Stimulated activated CD4-positive, alpha-beta T cell treated with anti-CD3 and anti-CD28 coated beads, Interleukin-12 subunit alpha, Interleukin-12 subunit beta, amount 100 ng/mL, for 4 hours (primary cell): ENCODE results near the gene REC114.
"Not testable (repeated sequence)": the region's sequence is repeated elsewhere in the genome, so short reads cannot be mapped to it uniquely, and the experiment has no call there.

Experiments
- DNase-seq: peaks from one replicate; pipeline ENCODE4 v3.0.0-alpha.2; 2020

REC114 gene, protein sequence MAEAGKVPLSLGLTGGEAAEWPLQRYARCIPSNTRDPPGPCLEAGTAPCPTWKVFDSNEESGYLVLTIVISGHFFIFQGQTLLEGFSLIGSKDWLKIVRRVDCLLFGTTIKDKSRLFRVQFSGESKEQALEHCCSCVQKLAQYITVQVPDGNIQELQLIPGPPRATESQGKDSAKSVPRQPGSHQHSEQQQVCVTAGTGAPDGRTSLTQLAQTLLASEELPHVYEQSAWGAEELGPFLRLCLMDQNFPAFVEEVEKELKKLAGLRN

DNA sequence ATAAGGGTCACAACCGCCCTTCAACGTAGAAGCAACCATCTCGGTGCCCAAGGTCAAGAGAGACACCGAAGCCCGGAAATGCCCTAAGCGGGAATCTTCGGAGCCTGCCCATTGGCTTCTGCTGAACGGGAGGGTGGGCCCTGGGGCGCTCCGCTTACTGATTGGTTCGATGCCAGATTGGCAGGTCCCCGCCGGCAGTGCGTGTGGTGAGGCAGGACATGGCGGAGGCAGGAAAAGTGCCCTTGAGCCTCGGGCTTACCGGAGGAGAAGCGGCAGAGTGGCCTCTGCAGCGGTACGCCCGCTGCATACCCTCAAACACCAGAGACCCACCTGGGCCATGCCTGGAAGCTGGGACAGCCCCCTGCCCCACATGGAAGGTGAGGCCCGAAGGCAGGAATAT is at the start of gene REC114:
REC114 (plus strand) TSS at position 197 of the 400 bp plus-strand sequence; CDS start at position 219, 22 bp downstream.
- DNase-seq: no peak

DNA sequence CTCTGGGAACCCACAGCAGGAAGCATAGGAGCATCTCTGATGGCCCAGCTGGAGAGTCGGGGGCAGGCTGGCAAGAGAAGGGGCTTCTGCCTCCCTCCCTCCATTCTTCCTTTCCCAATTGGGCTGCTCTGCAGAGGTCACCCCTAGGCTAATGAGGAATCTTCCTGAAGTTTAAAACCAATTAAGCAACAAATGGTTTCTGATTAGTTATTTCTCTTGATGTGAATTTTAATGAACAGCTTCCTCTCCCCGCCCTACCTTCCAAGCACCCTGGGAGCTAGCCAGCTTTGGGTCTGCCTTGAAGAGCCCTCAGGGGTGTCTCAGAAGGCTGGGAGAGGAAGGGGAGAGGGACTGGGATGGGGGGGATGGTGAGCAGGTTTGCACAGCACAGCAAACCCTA is 49.6 kb upstream of the REC114 start:
- DNase-seq: no peak

DNA sequence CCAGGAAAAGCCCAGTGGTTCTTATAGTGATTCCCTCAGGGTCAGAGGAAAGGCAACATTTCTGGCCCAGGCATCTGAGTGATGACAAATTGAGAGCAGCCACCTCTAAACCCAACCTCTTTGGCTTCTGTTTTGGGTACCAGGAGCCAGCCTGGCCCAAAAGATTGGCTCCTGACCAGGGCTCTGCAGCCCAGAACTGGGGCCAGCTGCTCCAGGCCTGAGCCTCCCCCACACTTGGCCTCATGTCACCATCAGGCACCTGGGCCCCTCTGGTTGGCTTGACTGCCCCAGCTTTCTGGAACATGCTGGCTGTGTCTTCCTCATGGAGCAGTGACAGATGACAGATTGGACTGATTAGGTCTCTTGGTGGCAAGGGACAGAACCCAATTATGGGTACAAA is 48.2 kb upstream of the REC114 start:
- no peak for DNase-seq

DNA sequence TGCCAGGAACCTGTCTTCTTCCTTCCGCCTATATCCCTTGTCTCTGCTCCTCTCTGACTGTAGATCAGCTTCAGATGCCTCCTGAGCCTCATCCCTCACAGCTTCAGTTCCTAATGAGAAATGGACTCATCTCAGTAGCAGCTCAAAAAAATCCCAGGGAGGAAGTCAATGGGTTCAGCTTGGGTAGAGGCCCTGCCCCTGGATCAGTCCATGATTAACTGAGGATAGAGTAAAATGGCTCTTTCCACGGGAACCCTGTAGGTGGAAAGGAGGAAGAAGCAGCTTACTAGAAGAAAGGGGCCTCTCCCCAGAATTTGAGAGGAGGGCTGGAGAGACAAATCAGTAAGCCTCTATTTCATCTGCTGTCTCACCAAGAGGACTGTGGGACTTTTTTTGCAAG is 47.3 kb upstream of the REC114 start:
- no peak for DNase-seq

DNA sequence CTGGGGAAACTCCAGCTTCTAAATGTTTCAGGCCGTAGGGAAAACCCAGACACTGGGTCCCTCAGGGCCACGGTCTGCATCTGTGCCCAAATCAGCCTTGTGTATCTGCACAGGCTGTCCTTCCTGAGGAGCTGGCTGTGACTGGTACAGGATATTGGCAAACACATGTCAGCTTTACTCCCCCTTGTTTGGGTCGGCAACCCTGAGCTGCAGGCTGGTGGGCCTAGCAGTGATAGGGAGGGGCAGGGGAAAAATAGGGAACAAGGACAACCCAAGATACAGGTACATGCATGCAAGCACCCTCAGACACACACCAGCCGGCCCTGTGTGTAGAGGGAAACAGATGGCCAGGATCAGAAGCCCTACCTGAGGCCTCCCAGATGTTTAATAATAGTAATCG is 45.5 kb upstream of the REC114 start:
- no peak for DNase-seq

DNA sequence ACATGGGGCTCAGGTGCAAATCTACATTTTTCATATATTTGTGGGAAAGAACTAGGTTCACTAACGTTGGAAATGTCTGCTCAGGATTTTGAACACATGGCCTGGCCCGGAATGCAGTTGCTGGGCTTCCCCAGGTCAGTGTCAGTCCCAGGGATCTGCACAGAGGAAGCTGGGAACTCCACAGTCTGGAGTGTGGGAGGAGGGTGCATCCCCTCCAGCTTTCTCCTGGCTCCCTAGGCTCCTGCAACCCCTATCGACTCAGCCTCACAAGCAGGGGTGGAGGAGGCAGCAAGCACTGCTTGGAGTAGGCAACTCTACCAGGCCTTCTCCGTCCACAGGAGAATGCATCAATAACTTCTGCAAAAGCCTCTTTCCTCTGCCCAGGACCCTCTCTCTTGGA is 44.1 kb upstream of the REC114 start:
- DNase-seq: no peak

DNA sequence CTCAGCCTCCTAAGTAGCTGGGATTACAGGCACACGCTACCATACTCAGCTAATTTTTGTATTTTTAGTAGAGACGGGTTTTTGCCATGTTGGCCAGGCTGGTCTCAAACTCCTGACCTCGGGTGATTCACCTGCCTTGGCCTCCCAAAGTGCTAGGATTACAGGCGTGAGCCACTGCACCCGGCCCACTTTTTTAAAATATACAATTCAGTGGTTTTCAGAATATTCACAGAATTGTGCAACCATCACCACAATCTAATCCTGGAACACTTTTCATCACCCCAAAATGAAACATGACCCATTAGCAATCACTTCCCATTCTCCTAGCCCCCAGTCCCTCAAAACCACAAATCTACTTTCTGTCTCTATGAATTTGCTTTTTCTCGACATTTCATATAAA is 42.7 kb upstream of the REC114 start:
- DNase-seq: not testable (repeated sequence)

DNA sequence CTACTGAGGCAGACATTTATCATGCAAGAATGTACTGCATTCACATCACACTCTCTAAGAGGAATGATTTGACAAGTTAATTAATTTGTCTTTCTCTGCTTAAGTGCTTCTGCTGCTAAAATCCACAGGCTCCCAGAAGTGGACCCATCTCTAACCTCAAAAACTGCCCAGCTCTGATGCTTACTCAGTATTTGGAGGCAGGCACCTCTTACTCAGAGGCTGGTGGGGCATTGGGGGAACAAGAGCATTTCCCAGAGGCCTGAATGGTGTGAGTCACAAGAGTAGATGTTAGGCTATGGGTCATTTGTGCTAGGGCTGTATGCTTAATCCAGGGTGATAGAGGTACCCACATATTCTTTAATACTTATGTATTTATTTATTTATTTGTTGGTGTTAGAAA is 39.8 kb upstream of the REC114 start:
- no peak for DNase-seq

DNA sequence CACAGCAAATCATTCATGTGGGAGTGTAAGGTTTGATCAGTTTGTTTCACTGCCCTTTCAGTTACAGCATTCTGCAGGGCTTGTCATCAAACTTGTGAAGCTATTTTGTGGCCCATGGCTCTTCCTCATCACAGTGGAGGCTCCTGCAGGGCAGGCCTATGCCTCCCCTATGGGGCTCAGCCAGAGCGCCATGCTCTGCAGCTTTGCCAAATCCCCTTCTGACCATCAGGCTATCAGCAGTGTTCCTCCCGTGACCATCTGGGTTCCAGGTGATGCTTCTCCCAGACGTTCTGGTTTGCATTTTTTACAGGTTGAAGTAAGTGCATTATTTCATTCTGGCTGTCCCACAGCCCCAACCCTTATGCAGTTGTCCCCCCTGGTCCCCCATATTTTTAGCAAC is 28.1 kb upstream of the REC114 start:
- no peak for DNase-seq

DNA sequence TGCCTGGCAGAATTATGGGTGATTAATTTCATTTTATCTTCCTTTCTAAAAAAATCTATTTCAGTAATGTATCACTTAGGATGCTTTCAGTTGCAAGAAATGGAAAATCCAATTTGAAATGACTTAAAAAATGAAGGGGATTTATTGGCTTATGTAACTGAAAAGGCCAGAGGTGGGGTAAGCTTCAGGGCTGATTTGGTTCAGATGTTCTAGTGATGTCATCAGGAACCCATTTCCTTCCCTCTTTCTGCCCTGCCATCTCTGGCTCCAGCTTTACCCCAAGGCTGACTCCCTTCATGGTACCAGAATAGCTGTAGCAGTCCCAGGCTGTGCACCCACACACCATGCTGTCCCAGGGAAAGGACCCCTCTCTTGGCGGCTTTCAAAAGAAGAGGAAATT is 18.5 kb upstream of the REC114 start:
- DNase-seq: no peak

DNA sequence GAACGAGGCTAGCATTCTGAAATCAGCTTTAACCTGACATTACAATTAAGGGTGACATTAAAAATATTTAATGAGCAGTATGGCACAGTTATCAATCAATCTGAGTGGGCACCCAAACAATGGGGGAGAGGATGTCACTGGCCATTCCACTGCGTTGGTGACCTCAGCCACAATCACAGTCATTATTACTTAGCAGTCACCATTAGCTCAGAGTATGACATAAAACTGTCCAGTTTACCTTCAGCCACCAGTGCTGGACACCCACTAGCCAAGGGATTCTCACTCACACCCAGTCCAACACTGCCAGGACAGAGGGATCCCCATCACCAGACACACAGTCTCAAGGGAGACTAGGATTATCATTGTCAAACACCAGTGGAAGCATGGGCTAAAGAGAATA is 17.5 kb upstream of the REC114 start:
- DNase-seq: no peak

DNA sequence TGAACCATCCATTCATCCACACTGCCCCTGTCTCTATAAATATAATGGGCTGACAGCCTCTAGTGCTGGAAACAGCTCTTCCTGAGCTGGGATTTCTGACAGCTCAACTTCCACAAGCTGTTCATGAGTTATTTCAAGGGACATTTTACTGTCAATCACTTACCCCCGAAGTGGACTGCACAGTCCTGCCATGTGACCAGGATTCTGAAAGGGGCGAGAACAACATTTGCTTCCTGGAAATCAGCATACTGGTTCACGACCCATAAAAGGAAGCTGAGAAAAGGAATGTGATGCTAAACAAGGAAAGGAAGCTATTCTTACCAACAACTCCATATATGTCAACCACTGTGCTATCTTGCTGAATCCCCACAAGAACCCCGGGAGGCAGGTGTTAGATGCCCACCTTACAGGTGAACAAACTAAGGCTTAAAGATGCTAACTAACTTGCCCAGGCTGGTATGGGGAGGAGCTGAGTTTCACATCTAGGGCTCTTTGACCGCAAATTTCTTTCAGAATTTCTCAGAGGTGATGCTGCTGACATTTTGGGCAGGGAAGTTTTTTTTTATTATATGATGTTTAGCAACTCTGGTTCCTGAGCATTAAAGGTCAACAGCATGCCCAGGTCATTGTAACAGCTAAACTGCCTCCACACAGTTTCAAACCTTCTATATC is 16.5 kb upstream of the REC114 start:
- DNase-seq: no peak

DNA sequence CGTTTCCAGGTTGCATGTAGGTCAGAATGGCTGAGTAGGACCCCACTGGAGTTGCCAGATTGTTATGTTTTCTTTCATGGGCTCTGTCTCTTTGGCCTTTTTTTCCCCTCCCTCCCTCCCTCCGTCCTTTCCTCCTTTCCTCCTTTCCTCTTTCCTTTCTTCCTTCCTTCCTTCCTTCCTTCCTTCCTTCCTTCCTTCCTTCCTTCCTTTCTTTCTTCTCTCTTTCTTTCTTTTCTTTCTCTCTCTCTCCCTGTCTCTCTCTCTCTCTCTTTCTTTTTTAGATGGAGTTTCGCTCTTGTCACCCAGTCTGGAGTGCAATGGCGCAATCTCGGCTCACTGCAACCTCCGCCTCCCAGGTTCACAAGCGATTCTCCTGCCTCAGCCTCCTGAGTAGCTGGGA is 11.6 kb upstream of the REC114 start:
- DNase-seq: not testable (repeated sequence)

DNA sequence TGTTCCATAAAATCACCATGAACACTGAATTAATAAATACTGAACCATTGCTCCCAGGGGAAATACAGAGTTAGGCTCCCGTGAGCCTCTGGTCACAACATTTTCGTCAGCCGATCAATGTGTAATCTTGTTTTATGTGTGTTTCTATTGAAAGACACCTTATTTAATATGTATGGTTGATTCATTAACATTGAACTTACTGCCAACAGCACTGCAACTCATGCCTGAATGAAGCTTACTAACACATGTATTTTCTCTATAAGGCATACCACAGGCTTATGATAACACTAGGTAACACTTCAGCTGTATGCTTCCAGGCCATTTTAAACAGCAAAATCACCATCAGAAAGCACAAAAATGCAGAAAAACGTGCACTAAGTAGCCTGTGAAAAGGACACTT is 9.1 kb upstream of the REC114 start:
- DNase-seq: no peak

DNA sequence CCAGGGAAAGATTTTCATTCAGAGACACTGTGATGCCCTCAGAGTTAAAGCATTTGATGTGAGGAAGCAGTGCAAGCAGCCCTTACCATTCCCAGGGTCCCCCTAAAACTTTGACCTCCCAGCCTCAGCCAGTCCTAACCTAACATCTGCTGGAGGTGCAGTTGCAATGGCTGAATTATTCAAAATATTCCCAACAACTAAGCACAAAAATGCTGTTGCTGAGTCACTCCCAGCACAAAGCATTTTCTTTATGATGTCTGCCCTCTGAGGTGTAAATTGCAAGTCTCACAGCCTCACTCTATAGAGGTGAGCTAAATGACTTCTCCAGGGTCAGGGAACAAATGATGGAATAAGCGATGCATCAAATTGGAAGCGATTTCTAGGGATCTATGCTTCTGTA is 6.4 kb upstream of the REC114 start:
- DNase-seq: no peak

DNA sequence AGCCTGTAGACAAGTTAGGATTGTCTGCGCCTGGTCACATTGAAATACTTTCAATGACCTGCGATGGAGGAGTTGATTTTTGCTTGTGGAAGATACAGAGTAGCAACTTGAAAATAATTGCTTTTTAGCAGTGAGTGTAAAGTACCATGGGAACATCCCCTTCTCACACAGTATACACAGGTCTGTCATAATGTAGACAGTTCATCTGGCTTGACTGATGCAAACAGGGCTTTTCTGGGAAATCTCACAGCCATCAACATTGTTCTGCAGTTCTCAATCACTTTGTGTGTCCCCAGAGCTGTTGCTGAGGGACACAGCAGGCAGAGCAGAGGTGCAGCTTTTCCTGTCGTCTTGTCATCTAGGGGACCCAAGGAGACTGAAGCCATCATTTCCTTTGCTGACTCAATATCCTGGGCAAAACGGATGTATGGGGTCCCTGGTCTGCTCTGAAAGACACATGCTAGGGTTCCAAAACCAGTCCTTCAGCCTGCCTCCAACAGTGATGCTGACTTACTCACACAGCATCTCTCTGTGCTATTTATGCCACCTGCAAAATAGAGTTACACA is 5.3 kb upstream of the REC114 start:
- no peak for DNase-seq

DNA sequence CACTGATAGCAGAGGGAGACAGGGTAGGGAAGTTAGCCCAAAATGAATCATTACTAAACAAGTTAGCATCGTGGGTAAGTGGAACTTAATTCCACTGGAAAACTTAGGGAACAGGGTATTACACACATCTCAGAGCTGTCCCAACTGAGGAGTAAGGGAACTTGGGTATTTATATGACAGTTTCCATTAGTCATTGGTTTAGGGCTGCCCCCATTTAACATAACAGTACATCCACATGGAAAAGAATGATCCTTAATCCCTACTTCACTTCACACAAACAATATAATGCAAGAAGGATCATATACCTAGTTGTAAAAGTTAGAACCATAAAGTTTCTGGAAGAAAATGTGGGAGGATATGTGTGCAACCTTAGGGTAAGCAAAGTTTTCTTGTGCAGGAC is 4.3 kb upstream of the REC114 start:
- no peak for DNase-seq

DNA sequence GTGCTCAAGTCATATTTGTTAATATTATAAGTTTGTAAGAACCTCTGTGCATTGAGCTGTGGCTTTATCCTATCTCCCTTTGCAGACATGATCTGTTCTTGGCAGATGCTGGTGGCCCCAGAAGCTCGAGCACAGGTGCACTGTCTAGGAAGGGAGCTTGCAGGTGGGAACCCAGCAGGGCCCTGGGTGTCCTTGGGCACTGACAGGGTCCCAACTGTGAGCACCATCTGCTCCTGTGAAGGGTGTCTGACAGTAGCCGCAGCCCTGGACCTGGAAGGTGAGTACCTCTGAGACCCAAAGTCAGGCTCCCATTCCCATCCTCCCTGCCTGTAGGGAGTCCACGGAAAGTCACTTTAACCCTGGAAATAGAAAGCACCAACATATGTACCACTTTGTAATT is 2.4 kb upstream of the REC114 start:
- no peak for DNase-seq

DNA sequence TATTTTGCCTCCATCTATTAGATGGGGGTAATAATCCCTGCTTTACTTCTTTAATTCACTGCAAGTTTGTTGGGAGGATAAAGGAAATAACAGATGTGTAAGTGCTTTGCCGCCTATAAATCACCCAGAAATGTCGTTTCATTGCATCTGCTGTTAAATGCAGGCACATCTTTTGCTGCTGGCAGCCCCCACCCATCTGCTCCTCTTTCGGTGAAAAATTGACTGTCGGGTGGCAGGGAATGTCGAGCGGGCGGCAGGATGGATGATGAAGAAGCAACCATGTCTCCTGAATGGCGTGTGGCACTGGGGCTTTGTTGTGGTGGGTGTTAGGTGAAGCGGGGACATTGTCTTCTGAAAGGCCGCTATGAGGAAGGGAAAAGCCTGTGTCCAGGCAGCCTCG is 543 bp upstream of the REC114 start:
- DNase-seq: no peak

DNA sequence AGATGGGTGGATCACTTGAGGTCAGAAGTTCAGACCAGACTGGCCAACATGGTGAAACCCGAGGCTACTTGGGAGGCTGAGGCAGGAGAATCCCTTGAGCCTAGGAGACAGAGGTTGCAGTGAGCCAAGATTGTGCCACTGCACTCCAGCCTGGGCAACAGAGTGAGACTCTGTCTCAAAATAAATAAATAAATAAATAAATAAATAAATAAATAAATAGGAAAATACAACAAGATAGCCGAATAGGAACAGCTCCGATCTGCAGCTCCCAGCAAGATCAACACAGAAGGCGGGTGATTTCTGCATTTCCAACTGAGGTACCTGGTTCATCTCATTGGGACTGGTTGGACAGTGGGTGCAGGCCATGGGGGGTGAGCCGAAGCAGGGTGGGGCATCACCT is 4.5 kb downstream of the REC114 start:
- DNase-seq: not testable (repeated sequence)

DNA sequence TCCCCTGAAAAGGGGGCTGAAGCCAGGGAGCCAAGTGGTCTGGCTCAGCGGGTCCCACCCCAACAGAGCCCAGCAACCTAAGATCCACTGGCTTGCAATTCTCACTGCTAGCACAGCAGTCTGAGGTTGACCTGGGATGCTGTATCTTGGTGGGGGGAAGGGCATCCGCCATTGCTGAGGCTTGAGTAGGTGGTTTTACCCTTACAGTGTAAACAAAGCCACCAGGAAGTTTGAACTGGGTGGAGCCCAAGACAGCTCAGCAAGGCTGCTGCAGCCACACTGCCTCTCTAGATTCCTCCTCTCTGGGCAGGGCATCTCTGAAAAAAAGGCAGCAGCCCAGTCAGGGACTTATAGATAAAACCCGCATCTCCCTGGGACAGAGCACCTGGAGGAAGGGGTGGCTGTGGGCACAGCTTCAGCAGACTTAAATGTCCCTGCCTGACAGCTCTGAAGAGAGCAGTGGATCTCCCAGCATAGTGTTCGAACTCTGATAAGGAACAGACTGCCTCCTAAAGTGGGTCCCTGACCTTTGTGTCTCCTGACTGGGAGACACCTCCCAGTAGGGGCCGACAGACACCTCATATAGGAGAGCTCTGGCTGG is 5.3 kb downstream of the REC114 start:
- not testable (repeated sequence) for DNase-seq

DNA sequence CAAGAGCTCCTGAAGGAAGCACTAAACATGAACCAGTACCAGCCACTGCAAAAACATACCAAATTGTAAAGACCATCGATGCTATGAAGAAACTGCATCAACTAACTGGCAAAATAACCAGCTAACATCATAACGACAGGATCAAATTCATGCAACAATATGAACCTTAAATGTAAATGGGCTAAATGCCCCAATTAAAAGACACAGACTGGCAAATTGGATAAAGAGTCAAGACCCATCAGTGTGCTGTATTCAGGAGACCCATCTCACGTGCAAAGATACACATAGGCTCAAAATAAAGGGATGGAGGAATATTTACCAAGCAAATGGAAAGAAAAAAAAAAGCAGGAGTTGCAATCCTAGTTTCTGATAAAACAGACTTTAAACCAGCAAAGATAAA is 7.0 kb downstream of the REC114 start:
- not testable (repeated sequence) for DNase-seq

DNA sequence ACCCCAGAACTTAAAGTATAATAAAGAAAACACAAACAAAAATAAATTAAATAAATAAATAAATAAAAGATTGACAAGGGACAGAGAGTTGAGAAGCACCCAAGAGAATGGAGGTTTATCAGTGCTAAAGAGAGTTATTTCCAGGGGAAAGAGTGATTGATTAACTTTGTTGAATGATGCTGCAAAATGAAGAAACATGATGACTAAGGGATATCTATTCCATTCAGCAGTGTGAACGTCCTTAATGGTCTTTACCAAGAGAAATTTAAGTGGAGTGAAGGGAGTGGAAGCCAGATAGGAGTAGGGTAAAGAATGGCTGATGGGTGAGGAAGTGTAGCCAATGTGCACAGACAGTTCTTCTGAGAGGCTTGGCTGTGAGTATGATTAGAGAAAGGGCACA is 11.1 kb downstream of the REC114 start:
- no peak for DNase-seq

DNA sequence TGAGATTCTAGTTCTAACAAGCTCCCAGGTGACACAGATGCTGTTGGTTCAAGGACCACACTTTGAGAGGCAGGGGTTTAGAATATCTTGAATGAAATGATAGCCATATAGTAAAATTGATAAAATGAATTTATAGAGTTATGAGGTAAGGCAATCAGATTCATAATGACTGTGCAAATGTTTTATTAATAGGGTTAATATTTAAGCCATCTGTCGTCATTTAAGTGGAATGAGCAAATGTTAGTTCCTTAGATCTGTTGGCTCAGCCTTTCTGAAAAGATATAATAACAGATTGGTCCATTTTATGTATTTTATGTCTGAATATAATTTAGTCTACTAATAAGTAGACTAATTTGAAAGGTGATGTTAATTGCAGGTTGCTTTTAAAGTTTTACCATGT is 12.9 kb downstream of the REC114 start:
- no peak for DNase-seq
